HepG2 (cell line): Measurements from ENCODE around the gene PTTG1. TPM values are rescaled to one million over a fixed set of nuclear protein-coding genes. Genes with fewer than 3 reads are reported as not detected.
A peak's percentile ranks its signal among the peaks of the same experiment; 100 is the strongest.

Experiments
- ATAC-seq: fragments of 200-7000 bp; cut with Tn5 transposase; 3 replicates; pipeline ENCODE4 v1.9.1; 2020; ENCODE audit warnings: mild to moderate bottlenecking, moderate library complexity
- BruUV-seq: library from RNA; stranded (reverse); fragments of 400-500 nt; replicated peaks from 2 replicates; lab custom pipeline; 2021; lab: Mats Ljungman, UMichigan
- CTCF ChIA-PET: fragments of 300-600 bp; formaldehyde crosslinking; extraction: SDS; loops from one replicate; lab custom pipeline; 2021; ENCODE audit warnings: low total read pairs, inconsistent platforms, low intra/inter-chr PET ratio; lab: Yijun Ruan, JAX
- POLR2A ChIA-PET: fragments of 350-600 bp; sonication (Branson Sonifier 250); formaldehyde crosslinking; loops from one replicate; lab custom pipeline; 2020; ENCODE audit warnings: antibody characterized with exemption, inconsistent platforms; lab: Yijun Ruan, JAX
- DNase-seq: peaks from one replicate; pipeline ENCODE4 v3.0.0-alpha.2; 2015; ENCODE audit warnings: low spot score
- FAIRE-seq: peaks from 3 replicates; lab custom pipeline; 2011; peaks lifted over from hg19 to GRCh38; lab: Jason Lieb, UNC
- H2AFZ ChIP-seq: one replicate; pipeline ENCODE4 v1.6.1; 2011; ENCODE audit warnings: low read length, inconsistent platforms
- H3K27ac ChIP-seq: fragments of 300-600 bp; 3 replicates; pipeline ENCODE4 v1.8.0; 2011; ENCODE audit warnings: mixed run types, mild to moderate bottlenecking, mixed read lengths, low read length, inconsistent platforms; ENCODE audit not compliant: insufficient read depth; ENCODE audit errors: extremely low read length
- H3K27me3 ChIP-seq, 2 experiments: fragments of 200-600 bp in 1 of 2; 2 replicates in 1 of 2; 3 replicates in 1 of 2; pipeline versions ENCODE4 v1.6.0 to v1.8.0; 2011; ENCODE audit warnings: low read length in 2 of 2, mild to moderate bottlenecking in 2 of 2, moderate library complexity in 2 of 2, inconsistent platforms in 1 of 2; ENCODE audit not compliant: insufficient read depth in 2 of 2, control insufficient read depth in 1 of 2
- H3K36me3 ChIP-seq, 2 experiments: fragments of 200-600 bp in 1 of 2; replicated peaks in 1 of 2; 2 replicates in 1 of 2; 3 replicates in 1 of 2; pipeline versions ENCODE4 v1.5.1 to v1.8.0; 2011; ENCODE audit warnings: low read length in 2 of 2, inconsistent platforms in 1 of 2; ENCODE audit not compliant: insufficient read depth in 2 of 2, control insufficient read depth in 1 of 2
- H3K4me1 ChIP-seq: 2 replicates; pipeline ENCODE4 v1.5.1; 2012; ENCODE audit warnings: low read length, inconsistent platforms; ENCODE audit not compliant: insufficient read depth
- H3K4me2 ChIP-seq: 2 replicates; pipeline ENCODE4 v1.6.0; 2011; ENCODE audit warnings: low read depth, low read length, inconsistent platforms
- H3K4me3 ChIP-seq, 3 experiments: fragments of 200-600 bp in 1 of 3; sonication (generic), shearing (Covaris generic) in 1 of 3; replicated peaks in 1 of 3; 2 replicates each; pipeline ENCODE4 v1.5.1; 2011 to 2016; ENCODE audit warnings: low read length in 3 of 3, inconsistent platforms in 2 of 3, low read depth in 2 of 3, mild to moderate bottlenecking in 2 of 3, control low read depth in 1 of 3, mixed read lengths in 1 of 3; ENCODE audit not compliant: insufficient read depth in 1 of 3
- H3K79me2 ChIP-seq: one replicate; pipeline ENCODE4 v1.6.1; 2011; ENCODE audit warnings: low read length, inconsistent platforms; ENCODE audit not compliant: insufficient read depth
- H3K9ac ChIP-seq: 2 replicates; pipeline ENCODE4 v1.6.0; 2011; ENCODE audit warnings: mild to moderate bottlenecking, low read depth, low read length, inconsistent platforms; ENCODE audit not compliant: insufficient read depth
- H3K9me3 ChIP-seq: 2 replicates; pipeline ENCODE4 v1.5.1; 2012; ENCODE audit warnings: mild to moderate bottlenecking, low read length
- H4K20me1 ChIP-seq: 2 replicates; pipeline ENCODE4 v1.6.0; 2011; ENCODE audit warnings: inconsistent platforms, mild to moderate bottlenecking, low read length, moderate library complexity; ENCODE audit not compliant: insufficient read depth
- DNMT3B ChIP-seq: conservative IDR thresholded peaks from 2 replicates; pipeline ENCODE4 v1.6.1; 2016; ENCODE audit warnings: missing biosample characterization, control low read depth
- PPARG ChIP-seq: conservative IDR thresholded peaks from 2 replicates; pipeline ENCODE4 v1.6.1; 2016; ENCODE audit warnings: missing biosample characterization, missing genetic modification reagents
- WGBS: methylation state at CpG from one replicate; pipeline ENCODE4 v1.1.6; 2017; ENCODE audit warnings: low lambda C conversion rate; 5-methylcytosine and 5-hydroxymethylcytosine counted together
- in situ Hi-C: cut with HindIII; loops from 2 replicates; pipeline ENCODE4 v1.10.0; 2017; ENCODE audit warnings: low pct_unique_long_range_greater_than_20kb; ENCODE audit not compliant: extremely low pct_ligation_motif_present
- intact Hi-C: fragments of 100-400 bp; cut with micrococcal nuclease; formaldehyde crosslinking; loops from one replicate; pipeline ENCODE4 v1.10.0; 2022; ENCODE audit not compliant: unreplicated experiment
- polyA plus RNA-seq, 8 experiments: library from polyadenylated mRNA; depleted of rRNA in 3 of 8; stranded (reverse) in 7 of 8; unstranded in 1 of 8; fragments of >200 nt; fragmentation: Illumina TruSeq in 4 of 8; extraction: Trizol in 4 of 8; gene quantifications; 2 replicates each; pipeline versions ENCODE4 v1.2.1 to v1.2.3, GENCODE V29; 2011 to 2016; ENCODE audit warnings: low read depth in 4 of 8, missing spikeins in 1 of 8, mixed read lengths in 1 of 8; ENCODE audit not compliant: insufficient read depth in 1 of 8
- total RNA-seq, 5 experiments: library from RNA; depleted of rRNA; stranded (reverse); fragments of >200 nt; fragmentation: Illumina TruSeq; extraction: Trizol; gene quantifications; 2 replicates each; pipeline ENCODE4 v1.2.3, GENCODE V29; 2016; ENCODE audit warnings: low read depth in 1 of 5
- TF ChIP-seq, protein P1 (sequence below): sonication (generic); formaldehyde crosslinking; IDR thresholded peaks from 2 replicates; pipeline ENCODE4 v1.4.0; 2020; ENCODE audit warnings: mild to moderate bottlenecking, missing genetic modification reagents
- TF ChIP-seq, protein P2 (sequence below): sonication (generic); formaldehyde crosslinking; conservative IDR thresholded peaks from 2 replicates; pipeline ENCODE4 v1.5.0; 2020; ENCODE audit warnings: missing genetic modification reagents
- TF ChIP-seq, protein P3 (sequence below), 2 experiments: IDR thresholded peaks; 2 replicates each; pipeline ENCODE4 v1.6.1; 2011 to 2012; ENCODE audit warnings: low read length in 2 of 2, borderline replicate concordance in 1 of 2, low read depth in 1 of 2, mild to moderate bottlenecking in 1 of 2, moderate library complexity in 1 of 2

Gene PTTG1
- total and polyA plus RNA-seq, 2 of the 13 experiments (the other 11 are each of a cell fraction or from before 2014, with no cell fraction given) = 102 to 161 TPM

DNA sequence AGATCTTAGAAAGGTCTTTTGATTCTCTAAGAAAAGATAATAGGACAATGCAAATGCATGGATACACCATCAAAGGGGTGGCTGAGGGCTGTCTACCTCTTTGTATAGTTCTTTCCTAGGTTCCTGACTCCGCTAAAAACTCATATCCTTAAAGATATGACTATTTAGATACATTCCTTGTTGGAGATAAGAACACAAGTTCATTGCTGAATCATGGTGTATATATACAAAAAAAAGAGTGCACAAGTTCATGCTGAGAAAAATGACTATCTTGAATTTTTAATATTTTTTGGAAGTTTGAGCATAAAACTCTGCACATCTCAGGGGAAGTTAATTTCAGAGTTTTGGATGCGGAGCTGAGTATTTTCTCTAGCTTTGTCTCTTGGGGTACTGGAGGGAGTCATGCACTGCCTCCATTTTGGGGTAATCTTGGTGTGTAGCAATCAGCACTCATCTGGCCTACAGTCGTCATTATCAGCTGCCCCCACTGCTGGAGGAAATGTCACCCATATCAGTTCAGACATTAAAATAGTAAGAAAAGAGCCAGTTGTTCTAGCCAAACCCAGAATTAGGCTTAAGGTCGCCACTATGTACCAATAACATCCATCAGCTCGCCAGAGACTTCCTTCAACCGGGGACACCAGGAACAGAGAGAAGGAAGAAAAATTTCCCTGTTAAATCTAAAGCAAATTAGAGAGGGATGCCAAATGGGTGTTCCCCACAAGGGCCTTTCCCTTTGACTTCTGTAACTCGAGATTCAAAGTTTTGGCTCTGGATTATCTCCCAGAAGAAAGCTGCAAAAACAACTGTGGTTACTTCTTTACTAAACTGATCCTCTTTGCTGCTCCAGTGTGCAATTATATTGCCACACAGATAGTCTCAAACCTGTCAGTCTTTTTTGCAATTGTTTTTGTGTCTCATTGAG, 49.0 kb downstream of the PTTG1 start:
- H4K20me1 ChIP-seq = no peaks in the 10 kb centered on the region
- peaks cover 69% of the 10 kb centered on the region for H3K79me2 ChIP-seq
- DNase-seq = no peak
- peak overlapping the region; percentile 75 for H3K9ac ChIP-seq
- H3K4me3 ChIP-seq = peak overlapping the region; percentile 75 to 85 (median 81)
- ChIA-PET CTCF (no interaction called here), POLR2A (no interaction called here)
- intact Hi-C loops (no loop called here), in situ Hi-C loops (no loop called here)
- TF ChIP-seq PPARG (CRISPR knock-in tag) = 0 out of 2 replicates have a peak, but pooled peaks have one; percentile 35
- TF ChIP-seq, protein P1, sequence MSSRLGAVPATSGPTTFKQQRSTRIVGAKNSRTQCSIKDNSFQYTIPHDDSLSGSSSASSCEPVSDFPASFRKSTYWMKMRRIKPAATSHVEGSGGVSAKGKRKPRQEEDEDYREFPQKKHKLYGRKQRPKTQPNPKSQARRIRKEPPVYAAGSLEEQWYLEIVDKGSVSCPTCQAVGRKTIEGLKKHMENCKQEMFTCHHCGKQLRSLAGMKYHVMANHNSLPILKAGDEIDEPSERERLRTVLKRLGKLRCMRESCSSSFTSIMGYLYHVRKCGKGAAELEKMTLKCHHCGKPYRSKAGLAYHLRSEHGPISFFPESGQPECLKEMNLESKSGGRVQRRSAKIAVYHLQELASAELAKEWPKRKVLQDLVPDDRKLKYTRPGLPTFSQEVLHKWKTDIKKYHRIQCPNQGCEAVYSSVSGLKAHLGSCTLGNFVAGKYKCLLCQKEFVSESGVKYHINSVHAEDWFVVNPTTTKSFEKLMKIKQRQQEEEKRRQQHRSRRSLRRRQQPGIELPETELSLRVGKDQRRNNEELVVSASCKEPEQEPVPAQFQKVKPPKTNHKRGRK = no peak
- H3K9me3 ChIP-seq = no peaks in the 10 kb centered on the region
- H3K27ac ChIP-seq = peak overlapping the region; percentile 36
- no peak for FAIRE-seq
- ATAC-seq = no peak
- 35% methylated on average over 7 of the region's 7 CpGs for WGBS
- peaks cover 85% of the 10 kb centered on the region for H3K4me1 ChIP-seq
- no peak overlapping the region for H2AFZ ChIP-seq
- no TSS peak for BruUV-seq
- H3K27me3 ChIP-seq = no peaks in the 10 kb centered on the region; a peak in 1 of 5 replicates
- H3K36me3 ChIP-seq = no peaks in the 10 kb centered on the region
- H3K4me2 ChIP-seq = peak overlapping the region; percentile 80

DNA sequence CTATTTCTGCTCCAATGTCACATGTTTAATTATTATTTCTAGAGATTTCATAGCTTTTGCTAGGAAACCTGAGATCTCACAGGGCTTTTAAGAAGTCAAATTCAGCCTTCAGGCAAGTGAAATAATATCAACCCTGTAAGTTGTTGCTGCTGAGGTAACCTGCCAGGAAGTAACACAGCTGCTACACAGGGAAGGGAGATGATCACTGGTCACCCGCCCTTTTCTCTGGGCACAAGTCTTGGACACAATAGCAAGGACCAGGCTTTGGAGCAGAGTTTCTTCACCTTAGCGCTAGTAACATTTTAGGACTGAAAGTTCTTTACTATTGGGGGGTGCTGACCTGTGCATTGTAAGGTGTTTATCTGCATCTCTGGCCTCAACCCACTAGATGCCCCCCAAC, 50.1 kb downstream of the PTTG1 start:
- ChIA-PET CTCF (no interaction called here), POLR2A (no interaction called here)
- H3K9me3 ChIP-seq = no peaks in the 10 kb centered on the region
- no peaks in the 10 kb centered on the region; a peak in 1 of 5 replicates for H3K27me3 ChIP-seq
- H3K4me1 ChIP-seq = peaks cover 86% of the 10 kb centered on the region
- no peaks in the 10 kb centered on the region for H3K36me3 ChIP-seq
- in situ Hi-C loops = no loop called here
- peak overlapping the region; percentile 75; the same call in 1 of the 2 replicates for H3K9ac ChIP-seq
- H2AFZ ChIP-seq = no peak overlapping the region
- BruUV-seq = no TSS peak
- FAIRE-seq (no peak), ATAC-seq (no peak), DNase-seq (no peak)
- H3K79me2 ChIP-seq = peaks cover 73% of the 10 kb centered on the region
- intact Hi-C loops = no loop called here
- H4K20me1 ChIP-seq = no peaks in the 10 kb centered on the region
- H3K4me2 ChIP-seq = peak overlapping the region; percentile 80
- H3K27ac ChIP-seq = no peak overlapping the region
- no peak overlapping the region; a peak in 1 of 6 replicates for H3K4me3 ChIP-seq
- WGBS = 100% methylated on average over 2 of the region's 2 CpGs
- TF ChIP-seq, protein P2, sequence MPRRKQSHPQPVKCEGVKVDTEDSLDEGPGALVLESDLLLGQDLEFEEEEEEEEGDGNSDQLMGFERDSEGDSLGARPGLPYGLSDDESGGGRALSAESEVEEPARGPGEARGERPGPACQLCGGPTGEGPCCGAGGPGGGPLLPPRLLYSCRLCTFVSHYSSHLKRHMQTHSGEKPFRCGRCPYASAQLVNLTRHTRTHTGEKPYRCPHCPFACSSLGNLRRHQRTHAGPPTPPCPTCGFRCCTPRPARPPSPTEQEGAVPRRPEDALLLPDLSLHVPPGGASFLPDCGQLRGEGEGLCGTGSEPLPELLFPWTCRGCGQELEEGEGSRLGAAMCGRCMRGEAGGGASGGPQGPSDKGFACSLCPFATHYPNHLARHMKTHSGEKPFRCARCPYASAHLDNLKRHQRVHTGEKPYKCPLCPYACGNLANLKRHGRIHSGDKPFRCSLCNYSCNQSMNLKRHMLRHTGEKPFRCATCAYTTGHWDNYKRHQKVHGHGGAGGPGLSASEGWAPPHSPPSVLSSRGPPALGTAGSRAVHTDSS (CRISPR knock-in tag) = no peak
- TF ChIP-seq, protein P3, sequence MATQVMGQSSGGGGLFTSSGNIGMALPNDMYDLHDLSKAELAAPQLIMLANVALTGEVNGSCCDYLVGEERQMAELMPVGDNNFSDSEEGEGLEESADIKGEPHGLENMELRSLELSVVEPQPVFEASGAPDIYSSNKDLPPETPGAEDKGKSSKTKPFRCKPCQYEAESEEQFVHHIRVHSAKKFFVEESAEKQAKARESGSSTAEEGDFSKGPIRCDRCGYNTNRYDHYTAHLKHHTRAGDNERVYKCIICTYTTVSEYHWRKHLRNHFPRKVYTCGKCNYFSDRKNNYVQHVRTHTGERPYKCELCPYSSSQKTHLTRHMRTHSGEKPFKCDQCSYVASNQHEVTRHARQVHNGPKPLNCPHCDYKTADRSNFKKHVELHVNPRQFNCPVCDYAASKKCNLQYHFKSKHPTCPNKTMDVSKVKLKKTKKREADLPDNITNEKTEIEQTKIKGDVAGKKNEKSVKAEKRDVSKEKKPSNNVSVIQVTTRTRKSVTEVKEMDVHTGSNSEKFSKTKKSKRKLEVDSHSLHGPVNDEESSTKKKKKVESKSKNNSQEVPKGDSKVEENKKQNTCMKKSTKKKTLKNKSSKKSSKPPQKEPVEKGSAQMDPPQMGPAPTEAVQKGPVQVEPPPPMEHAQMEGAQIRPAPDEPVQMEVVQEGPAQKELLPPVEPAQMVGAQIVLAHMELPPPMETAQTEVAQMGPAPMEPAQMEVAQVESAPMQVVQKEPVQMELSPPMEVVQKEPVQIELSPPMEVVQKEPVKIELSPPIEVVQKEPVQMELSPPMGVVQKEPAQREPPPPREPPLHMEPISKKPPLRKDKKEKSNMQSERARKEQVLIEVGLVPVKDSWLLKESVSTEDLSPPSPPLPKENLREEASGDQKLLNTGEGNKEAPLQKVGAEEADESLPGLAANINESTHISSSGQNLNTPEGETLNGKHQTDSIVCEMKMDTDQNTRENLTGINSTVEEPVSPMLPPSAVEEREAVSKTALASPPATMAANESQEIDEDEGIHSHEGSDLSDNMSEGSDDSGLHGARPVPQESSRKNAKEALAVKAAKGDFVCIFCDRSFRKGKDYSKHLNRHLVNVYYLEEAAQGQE (IDR thresholded peaks at IDR 0.05; ENCODE audit: borderline replicate concordance in 1 of 2, low read depth in 1 of 2, low read length in 2 of 2) = no peak
- no peak for TF ChIP-seq DNMT3B (CRISPR knock-in tag)
